Adrenal gland (tissue), 5 donors: ENCODE measurements around the gene FBLN7.

Experiments
- POLR2A ChIP-seq, 2 donors: fragments of 450-650 bp; IDR thresholded peaks; one replicate each; pipeline ENCODE4 v1.6.1; 2017; ENCODE audit warnings: antibody characterized with exemption in 2 of 2, mild to moderate bottlenecking in 2 of 2, moderate library complexity in 1 of 2
- TF ChIP-seq, protein P1 (sequence below), 6 experiments: fragments of 450-650 bp in 4 of 6; fragments of 200-600 bp in 2 of 6; sonication (generic) in 1 of 6; IDR thresholded peaks; 1 replicate in 5 of 6; 2 replicates in 1 of 6; pipeline versions ENCODE4 v1.5.1 to v1.8.0; 2016 to 2021; ENCODE audit warnings: antibody characterized with exemption in 6 of 6, mild to moderate bottlenecking in 2 of 6, moderate library complexity in 1 of 6
- donor health status: DM: no; HTN: no; CAD: no.

DNA sequence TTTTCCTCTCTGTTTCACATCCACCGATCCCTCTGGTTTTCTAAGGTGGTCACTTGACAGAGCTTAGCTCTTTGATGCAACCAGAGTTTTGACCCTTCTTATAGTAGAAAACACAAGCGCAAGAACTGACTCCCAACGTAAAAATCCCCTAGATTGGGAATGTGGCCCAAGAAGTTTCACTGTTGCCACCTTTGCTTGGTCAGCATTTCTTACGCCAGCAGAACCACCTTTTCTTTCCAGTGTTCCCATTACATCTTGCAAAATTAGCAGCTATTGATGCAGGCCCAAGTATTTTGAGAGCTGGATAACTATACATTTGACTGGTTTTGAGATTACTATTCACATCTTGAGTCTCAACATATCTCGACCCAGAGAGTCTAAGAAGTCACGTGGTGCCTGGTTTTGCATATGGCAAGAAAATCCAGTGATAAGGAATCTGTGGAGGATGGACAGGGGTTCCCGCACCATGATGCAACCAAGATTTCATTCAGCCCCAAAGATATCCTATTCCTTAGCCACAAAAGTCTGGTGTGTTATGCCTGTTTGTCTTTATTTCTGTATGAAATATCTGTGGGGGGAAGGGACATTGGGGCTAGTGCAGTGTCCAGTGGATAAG lies 37.9 kb downstream of the FBLN7 start:
- TF ChIP-seq POLR2A (IDR thresholded peaks at IDR 0.05): no peak
- TF ChIP-seq, protein P1, sequence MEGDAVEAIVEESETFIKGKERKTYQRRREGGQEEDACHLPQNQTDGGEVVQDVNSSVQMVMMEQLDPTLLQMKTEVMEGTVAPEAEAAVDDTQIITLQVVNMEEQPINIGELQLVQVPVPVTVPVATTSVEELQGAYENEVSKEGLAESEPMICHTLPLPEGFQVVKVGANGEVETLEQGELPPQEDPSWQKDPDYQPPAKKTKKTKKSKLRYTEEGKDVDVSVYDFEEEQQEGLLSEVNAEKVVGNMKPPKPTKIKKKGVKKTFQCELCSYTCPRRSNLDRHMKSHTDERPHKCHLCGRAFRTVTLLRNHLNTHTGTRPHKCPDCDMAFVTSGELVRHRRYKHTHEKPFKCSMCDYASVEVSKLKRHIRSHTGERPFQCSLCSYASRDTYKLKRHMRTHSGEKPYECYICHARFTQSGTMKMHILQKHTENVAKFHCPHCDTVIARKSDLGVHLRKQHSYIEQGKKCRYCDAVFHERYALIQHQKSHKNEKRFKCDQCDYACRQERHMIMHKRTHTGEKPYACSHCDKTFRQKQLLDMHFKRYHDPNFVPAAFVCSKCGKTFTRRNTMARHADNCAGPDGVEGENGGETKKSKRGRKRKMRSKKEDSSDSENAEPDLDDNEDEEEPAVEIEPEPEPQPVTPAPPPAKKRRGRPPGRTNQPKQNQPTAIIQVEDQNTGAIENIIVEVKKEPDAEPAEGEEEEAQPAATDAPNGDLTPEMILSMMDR (IDR thresholded peaks at IDR 0.05): no peak
